Cardiac muscle cell (in vitro differentiated cells and primary cell): ENCODE data around the gene GTSE1. TPM values are rescaled to one million over a fixed set of nuclear protein-coding genes. Genes with fewer than 3 reads are reported as not detected.

Experiments
- DNase-seq, 2 donors: peaks; one replicate each; pipeline versions ENCODE4 v3.0.0 to v3.0.0-alpha.2; 2010 to 2017; ENCODE audit warnings: low read depth in 1 of 2, low spot score in 1 of 2
- H3K27ac ChIP-seq: fragments of 200-600 bp; sonication (generic); 2 replicates; pipeline ENCODE4 v1.5.1; 2016
- H3K27me3 ChIP-seq: fragments of 200-600 bp; sonication (generic); 2 replicates; pipeline ENCODE4 v1.6.0; 2016; ENCODE audit warnings: control low read depth
- H3K36me3 ChIP-seq: fragments of 200-600 bp; sonication (generic); 2 replicates; pipeline ENCODE4 v1.5.1; 2016; ENCODE audit warnings: control low read depth
- H3K4me1 ChIP-seq: fragments of 200-600 bp; sonication (generic); 2 replicates; pipeline ENCODE4 v1.8.1; 2017; ENCODE audit warnings: low read depth, mild to moderate bottlenecking, mixed run types
- H3K4me3 ChIP-seq: fragments of 200-600 bp; sonication (generic); 2 replicates; pipeline ENCODE4 v1.5.1; 2016; ENCODE audit warnings: mild to moderate bottlenecking
- H3K9me3 ChIP-seq: fragments of 200-600 bp; sonication (generic); 2 replicates; pipeline ENCODE4 v1.5.1; 2017; ENCODE audit warnings: low read depth, mild to moderate bottlenecking, control low read depth
- polyA plus RNA-seq: library from polyadenylated mRNA; unstranded; fragments of >200 nt; fragmentation: Nextera tagmentation; extraction: Ambion mirVana; gene quantifications from 2 replicates; pipeline ENCODE4 v1.2.1, GENCODE V29; 2016
- total RNA-seq: library from RNA; depleted of rRNA; stranded (reverse); fragments of >200 nt; gene quantifications from 2 replicates; pipeline ENCODE4 v1.2.3, GENCODE V29; 2016
- TF ChIP-seq, protein P1 (sequence below): IDR thresholded peaks from 2 replicates; pipeline ENCODE4 v1.5.1; 2012; ENCODE audit warnings: low read depth, mild to moderate bottlenecking, low read length

GTSE1 gene
- total and polyA plus RNA-seq, 2 experiments from 2014 or later = 5.4 to 28.7 TPM

DNA sequence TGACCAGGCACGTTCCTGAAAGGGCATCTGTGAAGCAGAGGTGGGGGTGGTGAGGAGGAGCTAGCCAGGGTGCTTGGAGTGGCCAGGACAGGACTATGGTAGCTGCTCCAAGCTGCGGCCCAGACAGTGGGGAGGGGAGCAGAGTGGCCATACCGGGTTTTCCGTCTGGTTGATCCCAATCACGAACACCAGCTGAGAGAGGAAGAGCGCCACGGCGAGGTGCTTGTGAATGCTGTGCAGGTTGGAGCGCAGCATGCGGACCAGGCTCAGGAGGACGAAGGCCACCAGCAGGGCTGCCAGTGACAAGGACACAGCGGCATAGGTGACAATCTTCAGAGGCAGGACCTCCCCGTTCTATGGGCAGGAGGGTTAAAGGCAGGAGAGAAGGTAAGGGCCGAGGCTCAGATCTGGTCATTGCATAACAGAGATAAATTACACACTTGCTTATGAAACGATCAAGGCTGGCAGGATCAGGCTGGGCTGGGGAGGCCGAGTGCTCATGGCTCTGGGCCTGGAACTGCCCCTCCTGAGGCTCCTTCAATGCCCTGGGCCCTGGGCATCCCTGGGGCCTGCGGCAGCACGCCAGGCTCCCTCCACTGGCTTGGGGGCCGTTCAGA lies 80.3 kb downstream of the GTSE1 start:
- H3K4me1 ChIP-seq = peaks cover 14% of the 10 kb centered on the region
- H3K9me3 ChIP-seq = no peaks in the 10 kb centered on the region
- TF ChIP-seq, protein P1, sequence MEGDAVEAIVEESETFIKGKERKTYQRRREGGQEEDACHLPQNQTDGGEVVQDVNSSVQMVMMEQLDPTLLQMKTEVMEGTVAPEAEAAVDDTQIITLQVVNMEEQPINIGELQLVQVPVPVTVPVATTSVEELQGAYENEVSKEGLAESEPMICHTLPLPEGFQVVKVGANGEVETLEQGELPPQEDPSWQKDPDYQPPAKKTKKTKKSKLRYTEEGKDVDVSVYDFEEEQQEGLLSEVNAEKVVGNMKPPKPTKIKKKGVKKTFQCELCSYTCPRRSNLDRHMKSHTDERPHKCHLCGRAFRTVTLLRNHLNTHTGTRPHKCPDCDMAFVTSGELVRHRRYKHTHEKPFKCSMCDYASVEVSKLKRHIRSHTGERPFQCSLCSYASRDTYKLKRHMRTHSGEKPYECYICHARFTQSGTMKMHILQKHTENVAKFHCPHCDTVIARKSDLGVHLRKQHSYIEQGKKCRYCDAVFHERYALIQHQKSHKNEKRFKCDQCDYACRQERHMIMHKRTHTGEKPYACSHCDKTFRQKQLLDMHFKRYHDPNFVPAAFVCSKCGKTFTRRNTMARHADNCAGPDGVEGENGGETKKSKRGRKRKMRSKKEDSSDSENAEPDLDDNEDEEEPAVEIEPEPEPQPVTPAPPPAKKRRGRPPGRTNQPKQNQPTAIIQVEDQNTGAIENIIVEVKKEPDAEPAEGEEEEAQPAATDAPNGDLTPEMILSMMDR = no peak
- DNase-seq = no peak
- peak overlapping the region; percentile 93 for H3K27ac ChIP-seq
- no peak overlapping the region for H3K4me3 ChIP-seq
- H3K27me3 ChIP-seq = no peaks in the 10 kb centered on the region
- no peaks in the 10 kb centered on the region for H3K36me3 ChIP-seq

DNA sequence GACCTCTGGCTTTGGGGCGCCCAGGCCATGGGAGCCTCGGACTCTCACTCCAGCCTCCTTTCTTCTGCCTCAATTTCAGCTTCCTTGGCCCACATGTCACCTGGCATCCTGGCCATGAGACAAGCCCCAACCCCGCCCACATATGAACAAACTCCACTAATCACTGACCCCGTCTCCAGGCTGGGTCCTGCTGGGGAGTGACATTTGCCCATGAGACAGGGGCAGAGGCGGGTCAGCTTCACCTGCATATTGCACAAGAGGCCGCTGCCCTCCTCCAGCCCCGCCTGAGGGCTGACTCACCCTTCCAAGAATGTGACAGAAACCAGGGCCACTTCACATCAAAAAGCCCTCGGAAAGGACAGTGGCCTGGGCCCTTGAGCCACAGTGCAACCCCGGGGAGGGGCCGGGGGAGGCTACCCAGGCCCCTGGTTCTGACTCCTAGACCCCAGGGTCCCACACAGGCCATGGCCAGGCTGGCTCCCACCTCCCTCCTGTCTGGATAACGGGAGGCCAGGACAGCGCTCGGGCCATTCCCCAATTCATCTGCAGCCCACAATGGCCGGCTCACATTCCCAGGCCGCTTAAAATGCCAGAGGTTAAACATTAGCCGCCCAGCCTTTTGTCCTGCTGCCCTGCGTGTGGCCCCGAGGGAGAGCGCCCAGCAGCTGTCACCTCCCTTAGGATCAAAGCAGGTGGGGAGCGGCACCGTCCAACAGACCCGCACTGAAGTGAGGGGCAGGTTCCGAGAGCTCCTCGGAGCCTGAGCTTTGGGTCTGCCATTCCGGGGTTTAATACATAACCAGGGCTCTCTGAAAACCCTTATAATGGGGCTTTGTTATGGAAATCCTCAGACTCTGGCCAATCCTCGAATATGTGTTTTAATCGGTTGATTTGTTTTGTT lies 81.1 kb downstream of the GTSE1 start:
- H3K36me3 ChIP-seq = peaks cover 3% of the 10 kb centered on the region
- peak; percentile 21 to 88 for DNase-seq
- peaks cover 14% of the 10 kb centered on the region for H3K4me1 ChIP-seq
- no peak overlapping the region for H3K4me3 ChIP-seq
- TF ChIP-seq, protein P1 = no peak
- H3K27ac ChIP-seq = peak overlapping the region; percentile 93
- H3K9me3 ChIP-seq = no peaks in the 10 kb centered on the region
- no peaks in the 10 kb centered on the region for H3K27me3 ChIP-seq

DNA sequence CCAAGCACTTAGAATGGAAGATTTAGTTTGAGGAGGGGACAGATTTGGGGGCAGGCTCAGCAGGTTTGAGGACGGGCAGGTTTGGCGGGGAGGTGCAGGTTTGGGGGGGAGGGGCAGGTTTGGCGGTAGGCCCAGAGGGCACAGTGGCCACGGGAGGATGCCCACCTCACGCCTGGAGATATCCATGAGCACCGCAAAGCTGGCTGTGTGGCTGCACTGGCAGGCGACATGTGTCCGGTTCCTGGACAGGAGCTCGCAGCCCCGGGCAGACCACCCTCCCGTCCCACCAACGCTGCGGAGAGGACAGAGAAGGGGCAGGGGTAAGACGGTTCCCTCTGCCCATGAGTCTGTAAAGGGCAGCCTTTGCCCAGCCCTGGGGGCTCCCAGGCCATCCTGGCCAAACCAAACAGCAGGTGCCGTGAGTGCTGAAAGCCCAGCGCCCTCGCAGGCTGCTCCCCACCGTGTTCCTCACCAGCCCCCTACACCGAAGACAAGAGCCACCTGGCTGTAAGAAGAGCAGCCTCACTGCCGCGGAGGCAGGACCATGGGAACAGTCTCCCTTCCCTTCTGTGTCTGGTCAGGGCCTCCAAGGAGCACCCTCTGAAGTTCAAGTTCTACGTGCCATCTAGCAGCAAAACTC lies 81.9 kb downstream of the GTSE1 start:
- peak overlapping the region; percentile 93 for H3K27ac ChIP-seq
- no peak for DNase-seq
- H3K27me3 ChIP-seq = no peaks in the 10 kb centered on the region
- H3K36me3 ChIP-seq = peaks cover 8% of the 10 kb centered on the region
- H3K4me1 ChIP-seq = peaks cover 14% of the 10 kb centered on the region
- TF ChIP-seq, protein P1 = no peak
- H3K4me3 ChIP-seq = no peak overlapping the region
- no peaks in the 10 kb centered on the region for H3K9me3 ChIP-seq

DNA sequence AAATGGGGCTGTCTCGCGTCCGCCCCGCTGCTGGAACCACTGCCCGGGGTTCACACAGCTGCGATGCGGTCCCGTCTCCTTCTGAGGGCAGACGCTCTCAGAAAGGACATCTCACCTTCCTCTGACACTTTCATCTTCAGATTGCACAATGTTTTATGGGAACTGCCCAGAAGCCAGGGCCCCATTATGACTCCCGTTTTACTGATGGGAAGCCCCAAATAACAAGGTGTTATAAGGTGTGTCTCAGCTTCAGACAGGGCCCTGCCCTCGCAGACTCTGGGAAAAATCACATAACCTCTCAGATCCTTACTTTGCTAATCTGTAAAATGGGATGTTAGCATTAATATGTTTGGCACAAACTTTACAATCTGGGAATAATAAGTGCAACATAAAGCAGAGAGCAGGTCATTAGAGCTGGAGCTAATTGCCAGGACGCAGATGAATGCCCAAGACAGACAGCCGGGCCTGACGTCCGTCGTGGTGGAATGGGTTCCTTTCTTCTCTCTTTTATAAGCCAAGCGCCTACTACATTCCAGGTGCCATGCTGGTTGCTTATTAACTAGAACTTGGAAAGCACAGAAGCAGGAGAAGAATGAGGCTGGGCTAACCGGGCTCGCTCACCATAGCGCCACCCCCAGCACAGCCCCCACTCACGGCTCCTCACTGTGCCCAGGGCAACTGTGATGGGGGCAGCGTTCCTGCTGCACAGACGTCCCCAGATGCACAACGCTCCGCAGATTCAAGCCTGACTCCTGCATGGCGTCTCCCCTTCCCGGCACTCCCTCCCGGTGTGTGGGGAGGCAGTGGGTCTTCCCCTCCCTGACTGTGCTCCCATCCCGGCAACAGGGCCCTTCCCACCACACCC lies 82.6 kb downstream of the GTSE1 start:
- Histone ChIP-seq H3K9me3 (no peaks in the 10 kb centered on the region), H3K27ac (no peak overlapping the region), H3K4me3 (no peak overlapping the region), H3K27me3 (no peaks in the 10 kb centered on the region), H3K4me1 (peaks cover 14% of the 10 kb centered on the region), H3K36me3 (peaks cover 8% of the 10 kb centered on the region)
- TF ChIP-seq, protein P1 = no peak
- no peak for DNase-seq

DNA sequence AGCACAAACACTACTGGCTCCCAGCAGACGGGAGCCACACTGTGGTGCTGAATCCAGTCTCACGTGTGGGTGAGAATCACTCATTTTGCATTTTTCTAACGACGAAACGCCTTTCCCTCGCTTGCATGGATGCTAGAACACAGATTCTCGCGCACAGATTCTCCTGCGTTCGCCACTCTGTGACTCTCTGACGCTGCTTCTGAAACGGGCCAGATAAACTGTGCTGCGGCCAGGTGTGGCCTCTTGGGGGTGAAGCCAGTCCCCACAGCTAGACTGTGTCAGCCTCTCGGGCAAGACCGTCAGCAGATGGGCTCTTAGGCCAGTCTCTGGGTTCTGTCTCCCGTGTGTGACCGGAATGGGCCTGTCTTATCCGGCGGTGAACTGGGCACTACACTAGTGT lies 83.4 kb downstream of the GTSE1 start:
- Histone ChIP-seq H3K36me3 (peaks cover 8% of the 10 kb centered on the region), H3K27ac (no peak overlapping the region), H3K27me3 (no peaks in the 10 kb centered on the region), H3K4me1 (peaks cover 14% of the 10 kb centered on the region), H3K9me3 (no peaks in the 10 kb centered on the region), H3K4me3 (no peak overlapping the region)
- DNase-seq = no peak
- TF ChIP-seq, protein P1 = no peak
